NCI-H2107 treated with DMSO at 0.1 percent for 48 hours (cell line): Measurements from ENCODE around the gene KLF1.
A peak's percentile ranks its signal among the peaks of the same experiment; 100 is the strongest.
"Not testable (repeated sequence)": the region's sequence is repeated elsewhere in the genome, so short reads cannot be mapped to it uniquely, and the experiment has no call there.

Experiments
- DNase-seq: peaks from one replicate; lab custom pipeline; 2025; ENCODE audit not compliant: unreplicated experiment; lab: John Stamatoyannopoulos, UW

Gene KLF1

DNA sequence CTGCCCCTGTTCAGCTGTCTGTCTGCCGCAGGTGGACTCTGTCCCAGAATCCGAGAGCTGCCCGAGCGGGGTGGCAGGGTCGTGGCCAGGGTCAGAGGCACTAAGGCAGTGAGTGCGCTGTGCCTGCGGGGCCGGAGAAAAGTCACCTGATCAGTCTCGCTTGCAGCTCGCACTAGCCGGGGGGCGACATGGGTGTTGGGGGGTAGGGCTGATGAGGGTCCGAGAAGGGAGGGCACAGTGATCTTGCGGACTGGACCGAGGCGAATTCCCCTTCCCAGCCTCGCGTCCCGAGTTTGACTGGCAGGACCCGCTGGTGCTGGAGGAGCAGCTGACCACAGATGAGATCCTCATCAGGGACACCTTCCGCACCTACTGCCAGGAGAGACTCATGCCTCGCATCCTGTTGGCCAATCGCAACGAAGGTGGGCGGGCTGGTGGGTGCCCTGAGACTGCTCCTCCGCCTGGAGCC is 4.6 kb upstream of the KLF1 start:
- no peak for DNase-seq

DNA sequence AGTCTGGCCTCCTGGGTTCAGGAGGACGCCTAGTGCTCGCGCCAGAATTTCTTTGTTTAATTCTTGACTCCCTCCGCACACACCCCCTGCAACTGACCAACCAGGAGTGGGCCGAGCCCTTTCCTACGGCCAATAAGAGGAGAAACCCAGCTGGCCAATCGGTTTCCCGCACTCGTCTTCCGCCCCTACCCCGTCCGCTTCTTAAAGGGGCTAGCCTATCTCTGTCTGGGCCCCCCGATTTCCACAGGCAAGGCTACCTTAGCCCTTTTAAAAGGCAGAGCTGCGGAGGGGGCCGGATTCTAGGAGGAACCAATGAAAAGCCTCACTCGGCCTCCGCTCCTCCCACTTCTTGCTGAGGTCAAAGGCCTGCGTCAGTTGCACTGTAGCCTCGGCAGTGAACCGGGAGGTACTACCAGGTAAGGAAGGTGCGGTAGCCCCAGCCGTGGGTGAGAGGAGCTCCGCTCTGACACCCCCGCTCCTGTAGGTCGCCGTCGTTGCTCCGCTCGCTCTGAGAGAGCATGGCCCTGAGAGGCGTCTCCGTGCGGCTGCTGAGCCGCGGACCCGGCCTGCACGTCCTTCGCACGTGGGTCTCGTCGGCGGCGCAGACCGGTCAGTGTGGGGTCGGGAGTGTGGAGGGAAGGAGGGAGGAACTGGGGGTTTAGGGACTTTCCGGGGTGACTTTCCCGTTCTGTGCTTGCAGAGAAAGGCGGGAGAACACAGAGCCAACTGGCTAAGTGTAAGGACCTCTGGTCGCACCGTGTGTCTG is 4.0 kb upstream of the KLF1 start, which contains the start of gene GCDH:
Gene GCDH (plus strand): TSS at position 374 of the 766 bp plus-strand sequence. CDS start 145 bp downstream, at position 519.
- DNase-seq = peak; percentile 98

DNA sequence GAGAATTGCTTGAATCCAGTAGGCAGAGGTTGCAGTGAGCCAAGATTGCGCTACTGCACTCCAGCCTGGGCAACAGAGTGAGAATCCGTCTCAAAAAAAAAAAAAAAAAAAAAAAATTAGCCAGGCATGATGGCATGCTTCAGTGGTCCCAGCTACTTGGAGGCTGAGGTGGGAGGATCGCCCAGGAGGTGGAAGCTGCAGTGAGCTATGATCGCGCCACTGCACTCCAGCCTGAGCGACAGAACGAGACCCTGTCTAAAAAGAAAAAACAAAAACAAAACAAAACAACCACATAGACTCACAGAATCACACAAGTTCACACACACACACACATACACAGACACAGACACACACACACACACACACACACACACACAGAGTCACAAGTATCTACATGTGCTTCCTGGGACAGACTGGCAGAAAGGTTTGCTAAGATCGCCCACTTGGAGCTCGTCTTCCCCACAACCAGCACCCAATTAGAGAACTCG is 3.3 kb upstream of the KLF1 start:
- not testable (repeated sequence) for DNase-seq

DNA sequence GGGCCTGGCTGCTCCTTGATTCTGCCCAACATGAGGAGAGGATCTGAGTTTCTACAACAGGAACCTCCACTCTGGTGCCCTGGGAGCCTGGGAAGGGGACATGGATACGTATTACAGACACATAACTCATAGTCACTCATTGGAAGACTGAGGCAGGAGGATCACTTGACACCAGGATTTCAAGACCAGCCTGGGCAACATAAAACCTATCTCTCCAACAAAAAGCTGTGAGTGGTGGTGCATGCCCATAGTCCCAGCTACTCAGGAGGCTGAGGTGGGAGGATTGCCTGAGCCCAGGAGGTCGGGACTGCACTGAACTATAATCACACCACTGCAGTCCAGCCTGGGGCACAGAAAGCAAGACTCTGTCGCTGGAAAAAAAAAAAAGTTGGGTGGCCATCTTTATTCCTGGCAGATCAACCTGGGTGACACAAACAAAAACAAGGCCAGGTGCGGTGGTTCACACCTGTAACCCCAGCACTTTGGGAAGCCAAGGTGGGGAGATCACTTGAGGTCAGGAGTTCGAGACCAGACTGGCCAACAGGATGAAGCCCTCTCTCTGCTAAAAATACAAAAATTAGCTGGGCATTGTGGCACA is 1.1 kb upstream of the KLF1 start:
- no peak for DNase-seq

DNA sequence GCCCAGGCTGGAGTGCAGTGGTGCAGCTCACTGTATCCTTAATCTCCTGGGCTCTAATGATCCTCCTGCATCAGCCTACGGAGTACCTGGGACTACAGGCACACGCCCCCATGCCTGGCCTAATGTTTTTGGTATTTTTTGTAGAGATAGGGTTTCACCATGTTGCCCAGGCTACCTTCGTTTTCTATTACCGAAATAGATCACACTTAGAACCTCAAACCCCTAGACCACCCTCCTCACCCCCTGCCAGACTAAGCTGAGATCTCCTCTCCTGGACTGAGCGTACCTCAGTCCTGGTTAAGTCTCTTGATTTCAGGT is 391 bp downstream of the KLF1 start:
- DNase-seq = no peak

DNA sequence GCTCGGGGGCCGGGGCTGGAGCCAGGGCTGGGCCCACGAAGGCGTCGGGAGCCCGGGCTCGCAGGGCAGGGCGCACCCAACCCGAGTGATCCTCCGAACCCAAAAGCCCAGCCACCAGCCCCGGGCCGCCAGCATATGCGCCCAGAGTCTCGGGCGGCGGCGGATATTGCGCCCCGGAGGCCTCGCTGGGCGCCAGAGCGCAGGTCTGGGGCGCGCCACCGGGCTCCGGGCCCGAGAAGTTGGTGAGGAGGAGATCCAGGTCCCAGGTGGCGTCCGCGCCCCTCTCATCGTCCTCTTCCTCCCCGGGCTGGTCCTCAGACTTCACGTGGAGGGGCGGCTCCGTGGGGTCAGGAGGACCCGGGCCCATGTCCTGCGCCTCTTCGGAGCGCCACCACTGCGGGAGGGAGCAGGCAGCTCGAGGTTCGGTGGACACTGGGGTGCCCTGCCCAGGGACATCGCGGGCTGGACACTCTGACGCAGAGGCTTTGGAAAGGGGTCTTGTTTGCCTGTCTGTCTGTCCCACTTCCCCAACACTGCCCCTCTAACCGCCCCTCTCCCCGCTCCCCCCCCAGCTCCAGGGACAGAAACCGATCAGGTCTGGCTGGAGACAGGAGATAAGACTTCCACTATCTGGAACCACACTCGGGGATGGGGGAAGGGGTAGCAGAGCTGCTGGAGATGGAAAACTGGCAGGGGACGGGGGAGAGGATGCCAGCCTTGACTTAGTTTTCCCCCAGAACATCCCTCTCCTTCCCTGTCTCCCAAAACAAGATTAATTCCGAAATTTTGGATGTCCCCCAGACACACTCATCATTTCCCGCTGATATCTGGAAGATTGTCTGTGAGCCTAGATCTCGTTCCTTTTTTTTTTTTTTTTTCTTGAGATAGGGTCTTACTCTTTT is 1.0 kb downstream of the KLF1 start:
- no peak for DNase-seq

DNA sequence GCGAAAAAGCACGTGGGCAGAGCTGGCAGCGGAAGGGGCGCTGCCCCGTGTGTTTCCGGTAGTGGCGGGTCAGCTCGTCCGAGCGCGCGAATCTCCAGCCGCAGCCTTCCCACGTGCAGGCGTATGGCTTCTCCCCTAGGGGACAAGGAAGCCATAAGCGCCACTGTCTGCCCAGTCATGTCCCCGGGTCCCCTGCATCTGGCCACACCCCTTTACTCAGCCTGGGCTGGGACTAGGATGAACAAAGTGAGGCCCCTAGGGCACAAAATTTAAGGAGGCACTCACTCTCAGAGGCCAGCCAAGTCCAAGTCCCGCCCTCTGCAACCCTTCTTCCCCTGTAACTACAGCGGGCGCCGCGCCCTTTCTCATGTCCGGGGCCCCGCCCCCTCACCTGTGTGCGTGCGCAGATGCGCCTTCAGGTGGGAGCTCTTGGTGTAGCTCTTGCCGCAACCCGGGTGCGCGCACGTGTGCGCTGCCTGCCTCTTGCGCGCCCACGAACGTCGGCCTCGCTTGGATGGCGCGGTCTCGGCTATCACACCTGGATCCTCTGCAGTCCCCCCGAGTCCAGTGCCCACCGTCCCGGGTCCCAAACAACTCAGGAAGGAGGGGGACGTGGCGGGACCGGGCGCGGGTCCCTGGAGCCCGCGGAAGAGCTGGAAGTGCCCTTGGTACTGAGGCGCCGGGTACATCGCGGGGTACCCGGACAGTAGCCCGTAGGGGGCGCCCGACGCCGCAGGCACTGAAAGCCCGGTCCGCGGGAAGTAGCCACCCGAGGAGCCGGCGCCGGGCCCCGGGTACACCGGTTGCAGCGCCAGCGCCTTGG is 1.9 kb downstream of the KLF1 start:
- DNase-seq = peak; percentile 84

DNA sequence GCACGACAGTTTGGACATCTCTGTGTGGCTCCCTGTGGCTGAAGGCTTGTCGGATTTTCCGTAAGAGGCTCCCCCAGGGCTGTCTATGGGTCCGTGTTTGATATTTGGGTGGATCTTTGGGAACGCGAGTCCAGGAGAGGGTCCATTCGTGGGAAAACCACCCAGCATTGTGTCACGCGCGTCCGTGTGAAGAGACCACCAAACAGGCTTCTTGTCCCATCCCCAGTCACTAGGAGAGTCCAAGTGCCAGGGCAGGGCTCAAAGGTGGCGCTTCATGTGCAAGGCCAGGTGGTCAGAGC is 2.4 kb downstream of the KLF1 start:
- DNase-seq = no peak

DNA sequence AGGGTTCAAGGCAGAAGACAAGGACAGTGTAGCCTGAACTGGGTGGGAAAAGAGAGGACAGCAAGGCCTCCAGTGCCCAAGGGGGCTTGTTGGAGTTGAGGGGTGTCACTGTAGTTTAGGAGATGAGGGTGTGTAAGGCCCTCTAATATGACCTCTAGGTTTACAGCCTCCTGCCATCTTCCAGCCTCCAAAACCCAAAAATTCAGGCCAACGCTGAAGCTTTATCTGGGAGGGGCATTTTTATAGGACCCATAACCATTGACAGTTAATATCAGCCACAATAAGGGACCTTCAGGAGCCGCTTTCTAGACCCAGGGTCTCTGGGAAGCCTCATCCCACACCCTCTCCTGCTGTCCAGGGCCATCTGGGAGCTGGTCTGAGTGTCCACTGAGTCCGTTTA is 2.8 kb downstream of the KLF1 start:
- no peak for DNase-seq

DNA sequence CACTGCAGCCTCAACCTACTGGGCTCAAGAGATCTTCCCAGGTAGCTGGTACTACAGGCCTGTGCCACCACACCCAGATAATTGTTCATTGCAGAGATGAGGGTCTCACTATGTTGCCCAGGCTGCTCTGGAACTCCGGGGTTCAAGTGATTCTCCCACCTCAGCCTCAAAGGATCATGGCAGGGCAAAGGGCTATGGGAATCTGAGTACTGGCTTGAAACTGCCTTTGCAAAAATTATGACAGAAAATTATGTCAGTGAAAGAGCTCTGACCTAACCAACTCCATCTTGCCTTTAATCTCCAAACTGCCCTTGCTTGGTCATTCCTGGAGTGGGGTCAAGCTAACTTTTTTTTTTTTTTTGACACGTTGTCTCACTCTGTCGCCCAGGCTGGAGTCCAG is 4.4 kb downstream of the KLF1 start:
- no peak for DNase-seq

DNA sequence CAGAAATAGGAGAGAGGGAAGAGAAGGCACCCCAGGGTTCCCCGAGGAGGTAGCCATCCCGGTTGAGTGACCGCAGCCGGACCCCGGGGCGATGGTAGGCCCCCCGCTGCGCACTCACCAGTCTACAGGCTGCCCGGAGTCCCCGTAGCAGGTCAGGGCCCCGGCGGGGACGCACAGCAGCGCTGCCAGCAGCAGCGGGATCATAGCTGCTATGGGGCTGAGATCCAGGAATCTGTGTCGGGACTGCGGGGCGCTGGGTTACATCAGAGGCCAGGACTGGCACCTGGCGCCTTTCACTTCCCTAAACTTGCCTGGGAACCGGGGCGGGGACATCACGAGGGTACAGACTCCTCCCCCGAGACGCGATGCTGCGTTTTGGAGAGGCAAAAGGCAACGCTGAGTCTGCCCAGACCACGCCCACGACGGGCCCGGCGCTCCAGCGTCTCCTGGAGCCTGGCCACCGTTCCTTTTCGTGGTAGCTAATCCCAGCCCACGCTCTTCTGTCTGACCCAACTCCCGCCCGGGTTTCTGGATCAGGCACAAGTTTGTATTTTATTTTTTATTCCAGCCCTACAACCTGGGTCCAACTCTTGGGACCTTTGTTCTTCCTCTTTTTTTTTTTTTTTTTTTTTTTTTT is 5.7 kb downstream of the KLF1 start, which contains the start of gene DNASE2:
Gene DNASE2 (minus strand): TSS at position 278 of the 637 bp plus-strand sequence. CDS start 74 bp downstream, at position 204.
- peak; percentile 95 for DNase-seq

DNA sequence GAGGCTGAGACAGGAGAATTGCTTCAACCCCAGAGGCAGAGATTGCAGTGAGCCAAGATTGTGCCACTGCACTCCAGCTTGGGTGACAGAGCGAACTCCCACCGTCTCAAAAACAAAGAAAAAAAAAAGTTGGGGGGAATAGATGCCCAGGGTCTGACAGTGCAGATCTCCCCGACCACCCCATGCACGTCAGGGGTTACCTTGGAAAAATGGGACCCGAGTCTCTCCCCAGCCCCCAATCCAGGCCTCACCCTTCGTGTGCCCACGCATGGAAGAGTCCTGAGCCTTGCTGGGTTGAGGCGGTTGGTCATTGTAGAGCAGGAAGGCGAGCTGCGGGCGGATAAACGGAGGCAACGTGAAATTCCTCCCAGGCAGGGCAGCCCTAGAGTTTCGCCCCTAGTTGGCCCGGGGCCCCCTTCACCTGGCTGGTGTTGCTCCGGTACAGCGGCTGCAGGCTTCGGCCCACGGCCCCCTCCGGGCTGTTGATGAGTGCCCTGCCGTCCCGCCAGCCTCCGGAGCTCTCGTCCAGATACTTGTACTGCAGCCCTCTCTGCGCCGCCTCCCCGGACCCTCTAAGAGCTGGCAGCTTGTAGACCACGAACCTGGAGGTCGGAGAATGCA is 6.3 kb downstream of the KLF1 start:
- DNase-seq = peak; percentile 5

DNA sequence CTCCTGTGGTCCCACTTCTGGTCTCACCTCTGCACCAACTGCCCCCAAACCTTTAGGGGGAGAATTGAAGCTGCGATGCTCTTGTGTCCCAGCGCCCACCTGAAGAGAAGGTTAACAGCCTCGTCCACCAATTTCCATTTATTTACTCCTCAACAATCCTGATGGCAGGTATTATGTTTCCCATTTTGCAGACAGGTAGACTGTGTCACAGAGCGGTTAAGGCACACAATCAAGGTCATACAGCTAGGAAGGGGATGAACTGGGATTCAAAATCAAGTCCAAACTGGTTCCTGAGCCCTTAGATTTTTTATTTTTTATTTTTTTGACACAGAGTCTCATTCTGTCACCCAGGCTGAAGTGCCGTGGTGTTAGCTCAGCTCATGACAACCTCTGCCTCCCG is 11.9 kb downstream of the KLF1 start:
- DNase-seq = no peak

DNA sequence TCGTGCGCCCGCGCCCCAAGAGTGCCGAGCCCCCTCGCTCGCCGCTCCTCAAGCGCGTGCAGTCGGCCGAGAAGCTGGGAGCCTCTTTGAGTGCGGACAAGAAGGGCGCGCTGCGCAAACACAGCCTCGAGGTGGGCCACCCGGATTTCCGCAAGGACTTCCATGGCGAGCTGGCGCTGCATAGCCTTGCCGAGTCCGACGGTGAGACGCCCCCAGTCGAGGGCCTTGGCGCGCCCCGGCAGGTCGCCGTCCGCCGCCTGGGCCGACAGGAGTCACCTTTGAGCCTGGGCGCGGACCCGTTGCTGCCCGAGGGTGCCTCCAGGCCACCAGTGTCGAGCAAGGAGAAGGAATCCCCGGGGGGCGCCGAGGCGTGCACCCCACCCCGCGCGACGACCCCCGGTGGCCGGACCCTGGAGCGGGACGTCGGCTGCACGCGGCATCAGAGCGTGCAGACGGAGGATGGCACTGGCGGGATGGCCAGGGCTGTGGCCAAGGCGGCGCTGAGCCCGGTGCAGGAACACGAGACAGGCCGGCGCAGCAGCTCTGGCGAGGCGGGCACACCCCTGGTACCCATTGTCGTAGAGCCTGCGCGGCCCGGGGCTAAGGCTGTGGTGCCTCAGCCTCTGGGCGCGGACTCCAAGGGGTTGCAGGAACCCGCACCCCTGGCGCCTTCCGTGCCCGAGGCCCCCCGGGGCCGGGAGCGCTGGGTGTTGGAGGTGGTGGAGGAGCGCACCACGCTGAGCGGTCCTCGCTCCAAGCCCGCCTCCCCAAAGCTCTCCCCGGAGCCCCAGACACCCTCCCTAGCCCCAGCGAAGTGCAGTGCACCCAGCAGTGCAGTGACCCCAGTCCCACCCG is 12.9 kb downstream of the KLF1 start:
- DNase-seq = no peak

DNA sequence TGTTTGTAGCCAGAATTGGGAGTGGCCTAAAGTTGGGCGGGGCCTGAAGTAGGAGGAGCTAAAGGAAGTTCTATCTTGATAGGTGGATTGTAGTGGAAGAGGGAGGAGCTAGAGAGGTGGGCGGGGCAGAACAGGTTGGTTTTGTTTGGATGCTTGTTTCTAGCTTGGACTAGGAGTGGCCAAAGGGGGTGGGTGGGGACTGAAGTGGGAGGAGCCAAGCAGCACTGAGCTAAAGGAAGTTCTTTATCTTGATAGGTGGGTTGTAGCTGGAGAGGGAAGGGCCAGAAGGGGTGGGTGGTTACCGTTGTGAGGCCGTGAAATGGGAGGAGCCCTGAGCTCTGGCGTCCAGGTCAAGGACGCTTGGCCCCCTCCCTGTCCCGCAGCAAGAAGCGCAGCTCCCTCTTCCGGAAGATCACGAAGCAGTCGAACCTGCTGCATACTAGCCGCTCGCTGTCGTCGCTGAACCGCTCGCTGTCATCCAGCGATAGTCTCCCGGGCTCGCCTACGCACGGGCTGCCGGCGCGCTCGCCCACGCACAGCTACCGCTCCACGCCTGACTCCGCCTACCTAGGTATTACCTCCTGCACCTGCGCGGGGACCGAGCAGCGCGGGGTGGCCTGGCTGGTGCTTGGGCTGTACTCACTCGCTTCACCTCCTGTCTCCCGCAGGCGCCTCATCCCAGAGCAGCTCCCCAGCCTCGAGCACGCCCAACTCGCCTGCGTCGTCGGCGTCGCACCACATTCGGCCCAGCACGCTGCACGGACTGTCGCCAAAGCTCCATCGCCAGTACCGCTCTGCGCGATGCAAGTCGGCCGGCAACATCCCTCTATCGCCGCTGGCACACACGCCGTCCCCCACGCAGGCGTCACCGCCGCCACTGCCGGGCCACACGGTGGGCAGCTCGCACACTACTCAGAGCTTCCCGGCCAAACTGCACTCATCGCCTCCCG is 13.8 kb downstream of the KLF1 start:
- no peak for DNase-seq

DNA sequence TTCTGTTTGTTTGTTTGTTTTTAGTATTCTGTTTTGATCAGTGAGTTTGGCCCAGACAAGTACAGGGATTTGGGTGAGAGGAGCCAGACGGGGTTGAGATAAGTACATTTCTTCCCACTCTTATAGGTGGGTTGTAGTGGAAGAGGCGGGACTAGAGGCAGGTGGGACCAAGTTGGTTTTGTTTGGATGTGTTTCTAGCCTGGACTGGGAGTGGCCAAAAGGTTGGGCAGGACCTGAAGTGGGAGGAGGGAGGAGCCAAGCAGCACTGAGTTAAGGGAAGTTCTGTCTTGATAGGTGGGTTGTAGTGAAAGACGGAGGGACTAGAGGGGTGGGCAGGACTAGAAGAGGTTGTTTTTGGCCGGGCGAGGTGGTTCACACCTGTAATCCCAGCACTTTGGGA is 14.7 kb downstream of the KLF1 start:
- no peak for DNase-seq

DNA sequence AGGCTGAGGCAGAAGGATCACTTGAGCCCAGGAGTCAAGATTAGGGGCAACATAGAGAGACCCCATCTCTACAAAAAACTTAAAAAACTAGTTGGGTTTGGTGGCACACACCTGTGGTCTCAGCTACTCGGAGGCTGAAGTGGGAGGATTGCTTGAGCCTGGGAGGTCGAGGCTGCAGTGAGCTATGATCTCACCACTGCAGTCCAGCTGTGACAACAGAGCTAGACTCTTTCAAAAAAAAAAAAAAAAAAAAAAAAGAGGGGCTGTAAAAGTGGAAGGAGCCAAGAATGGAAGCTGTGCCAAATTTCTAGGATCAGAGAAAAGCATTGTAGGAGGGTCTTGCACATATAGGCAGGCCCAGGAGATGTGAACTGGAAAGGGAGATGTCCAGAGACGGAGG is 15.3 kb downstream of the KLF1 start:
- DNase-seq = no peak
